HepG2 (cell line): ENCODE data around the gene EFNA3. TPM values are rescaled to one million over a fixed set of nuclear protein-coding genes. Genes with fewer than 3 reads are reported as not detected.

ENCODE experiments used
- ARNT ChIP-seq: fragments of 450-650 bp; IDR thresholded peaks from 2 replicates; pipeline ENCODE4 v1.6.1; 2017
- DNMT3B ChIP-seq: conservative IDR thresholded peaks from 2 replicates; pipeline ENCODE4 v1.6.1; 2016; ENCODE audit warnings: missing biosample characterization, control low read depth
- ELF3 ChIP-seq: IDR thresholded peaks from 2 replicates; pipeline ENCODE4 v1.6.1; 2016; ENCODE audit warnings: missing genetic modification reagents, missing compliant biosample characterization
- HIVEP1 ChIP-seq: sonication (generic); formaldehyde crosslinking; IDR thresholded peaks from 2 replicates; pipeline ENCODE4 v1.4.0; 2020; ENCODE audit warnings: mild to moderate bottlenecking, missing genetic modification reagents
- POLR2AphosphoS5 ChIP-seq: IDR thresholded peaks from 2 replicates; pipeline ENCODE4 v1.6.1; 2012; ENCODE audit warnings: low read depth, low read length
- RBAK ChIP-seq: sonication (generic); formaldehyde crosslinking; IDR thresholded peaks from 2 replicates; pipeline ENCODE4 v1.5.1; 2020; ENCODE audit warnings: mild to moderate bottlenecking, missing genetic modification reagents
- ZBTB42 ChIP-seq: sonication (generic); formaldehyde crosslinking; IDR thresholded peaks from 2 replicates; pipeline ENCODE4 v1.5.0; 2020; ENCODE audit warnings: mild to moderate bottlenecking, missing genetic modification reagents
- ZFP37 ChIP-seq: sonication (generic); formaldehyde crosslinking; IDR thresholded peaks from 2 replicates; pipeline ENCODE4 v1.4.0; 2020; ENCODE audit warnings: missing genetic modification reagents, borderline replicate concordance
- ZFP90 ChIP-seq: sonication (generic); formaldehyde crosslinking; IDR thresholded peaks from 2 replicates; pipeline ENCODE4 v1.8.0; 2022; ENCODE audit warnings: missing genetic modification reagents, mild to moderate bottlenecking, inconsistent platforms, borderline replicate concordance
- ZFY ChIP-seq: sonication (generic); formaldehyde crosslinking; IDR thresholded peaks from 2 replicates; pipeline ENCODE4 v1.4.0; 2020; ENCODE audit warnings: missing genetic modification reagents
- ZNF30 ChIP-seq: sonication (generic); formaldehyde crosslinking; IDR thresholded peaks from 2 replicates; pipeline ENCODE4 v1.5.0; 2020; ENCODE audit warnings: mild to moderate bottlenecking, missing genetic modification reagents
- ZNF501 ChIP-seq: sonication (generic); formaldehyde crosslinking; IDR thresholded peaks from 2 replicates; pipeline ENCODE4 v1.5.1; 2020; ENCODE audit warnings: mild to moderate bottlenecking, moderate library complexity, missing genetic modification reagents
- ZNF709 ChIP-seq: sonication (generic); formaldehyde crosslinking; IDR thresholded peaks from 2 replicates; pipeline ENCODE4 v1.5.0; 2020; ENCODE audit warnings: mild to moderate bottlenecking, missing genetic modification reagents
- ZNF724P ChIP-seq: sonication (generic); formaldehyde crosslinking; IDR thresholded peaks from 2 replicates; pipeline ENCODE4 v1.8.0; 2022; ENCODE audit warnings: missing genetic modification reagents, borderline replicate concordance
- ZSCAN31 ChIP-seq: sonication (generic); formaldehyde crosslinking; IDR thresholded peaks from 2 replicates; pipeline ENCODE4 v1.5.0; 2020; ENCODE audit warnings: low read depth, mild to moderate bottlenecking, missing genetic modification reagents
- polyA plus RNA-seq, 8 experiments: library from polyadenylated mRNA; depleted of rRNA in 3 of 8; stranded (reverse) in 7 of 8; unstranded in 1 of 8; fragments of >200 nt; fragmentation: Illumina TruSeq in 4 of 8; extraction: Trizol in 4 of 8; gene quantifications; 2 replicates each; pipeline versions ENCODE4 v1.2.1 to v1.2.3, GENCODE V29; 2011 to 2016; ENCODE audit warnings: low read depth in 4 of 8, missing spikeins in 1 of 8, mixed read lengths in 1 of 8; ENCODE audit not compliant: insufficient read depth in 1 of 8
- total RNA-seq, 5 experiments: library from RNA; depleted of rRNA; stranded (reverse); fragments of >200 nt; fragmentation: Illumina TruSeq; extraction: Trizol; gene quantifications; 2 replicates each; pipeline ENCODE4 v1.2.3, GENCODE V29; 2016; ENCODE audit warnings: low read depth in 1 of 5
- TF ChIP-seq, protein P1 (sequence below): sonication (generic); formaldehyde crosslinking; IDR thresholded peaks from 2 replicates; pipeline ENCODE4 v1.5.1; 2020; ENCODE audit warnings: mild to moderate bottlenecking, missing genetic modification reagents, borderline replicate concordance
- TF ChIP-seq, protein P2 (sequence below): sonication (generic); formaldehyde crosslinking; IDR thresholded peaks from 2 replicates; pipeline ENCODE4 v1.5.0; 2020; ENCODE audit warnings: mild to moderate bottlenecking, missing genetic modification reagents, borderline replicate concordance
- TF ChIP-seq, protein P3 (sequence below): IDR thresholded peaks from 2 replicates; pipeline ENCODE4 v1.6.1; 2012; ENCODE audit warnings: inconsistent platforms

Gene EFNA3
- total and polyA plus RNA-seq, 2 of the 13 experiments (the other 11 are each of a cell fraction or from before 2014, with no cell fraction given) = 1.0 to 5.7 TPM

DNA sequence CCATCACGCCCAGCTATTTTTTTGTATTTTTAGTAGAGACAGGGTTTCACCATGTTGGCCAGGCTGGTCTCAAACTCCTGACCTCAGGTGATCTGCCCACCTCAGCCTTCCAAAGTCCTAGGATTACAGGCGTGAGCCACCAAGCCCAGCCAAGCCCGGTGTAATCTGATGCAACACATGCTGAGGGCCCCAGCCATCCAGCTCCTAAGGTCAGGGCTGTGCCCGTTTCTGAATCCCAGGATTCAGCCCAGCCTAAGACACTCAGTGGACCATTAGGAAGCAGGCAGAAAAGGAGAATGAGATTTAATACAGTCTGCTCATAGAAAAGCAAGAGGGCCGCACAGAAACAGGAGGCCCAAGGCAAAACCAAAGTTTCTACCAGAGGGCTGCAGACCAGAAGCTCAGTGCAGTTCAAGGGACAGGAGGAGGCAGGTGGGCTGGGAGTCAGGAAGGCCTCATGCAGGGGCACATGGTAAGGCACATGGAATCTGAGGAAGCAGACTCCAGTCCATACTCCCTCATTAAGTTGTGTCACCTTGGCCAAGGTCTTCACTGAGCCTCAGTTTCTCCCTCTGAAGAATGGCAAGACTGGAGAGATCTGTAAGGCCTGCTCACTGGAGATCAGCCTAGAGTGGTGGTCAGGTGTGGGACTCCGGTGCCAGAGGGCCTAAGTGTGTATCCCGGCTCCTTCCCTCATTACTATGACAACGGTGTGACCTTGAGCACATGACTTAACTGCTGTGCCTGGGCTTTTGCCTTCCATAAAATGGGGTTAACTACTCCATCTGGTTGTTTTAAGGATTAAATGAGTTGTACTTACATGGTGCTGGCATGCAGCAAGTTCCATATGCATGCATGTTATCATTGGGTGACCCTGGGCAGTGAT is 29.9 kb upstream of the EFNA3 start (continued):
- TF ChIP-seq, protein P1, sequence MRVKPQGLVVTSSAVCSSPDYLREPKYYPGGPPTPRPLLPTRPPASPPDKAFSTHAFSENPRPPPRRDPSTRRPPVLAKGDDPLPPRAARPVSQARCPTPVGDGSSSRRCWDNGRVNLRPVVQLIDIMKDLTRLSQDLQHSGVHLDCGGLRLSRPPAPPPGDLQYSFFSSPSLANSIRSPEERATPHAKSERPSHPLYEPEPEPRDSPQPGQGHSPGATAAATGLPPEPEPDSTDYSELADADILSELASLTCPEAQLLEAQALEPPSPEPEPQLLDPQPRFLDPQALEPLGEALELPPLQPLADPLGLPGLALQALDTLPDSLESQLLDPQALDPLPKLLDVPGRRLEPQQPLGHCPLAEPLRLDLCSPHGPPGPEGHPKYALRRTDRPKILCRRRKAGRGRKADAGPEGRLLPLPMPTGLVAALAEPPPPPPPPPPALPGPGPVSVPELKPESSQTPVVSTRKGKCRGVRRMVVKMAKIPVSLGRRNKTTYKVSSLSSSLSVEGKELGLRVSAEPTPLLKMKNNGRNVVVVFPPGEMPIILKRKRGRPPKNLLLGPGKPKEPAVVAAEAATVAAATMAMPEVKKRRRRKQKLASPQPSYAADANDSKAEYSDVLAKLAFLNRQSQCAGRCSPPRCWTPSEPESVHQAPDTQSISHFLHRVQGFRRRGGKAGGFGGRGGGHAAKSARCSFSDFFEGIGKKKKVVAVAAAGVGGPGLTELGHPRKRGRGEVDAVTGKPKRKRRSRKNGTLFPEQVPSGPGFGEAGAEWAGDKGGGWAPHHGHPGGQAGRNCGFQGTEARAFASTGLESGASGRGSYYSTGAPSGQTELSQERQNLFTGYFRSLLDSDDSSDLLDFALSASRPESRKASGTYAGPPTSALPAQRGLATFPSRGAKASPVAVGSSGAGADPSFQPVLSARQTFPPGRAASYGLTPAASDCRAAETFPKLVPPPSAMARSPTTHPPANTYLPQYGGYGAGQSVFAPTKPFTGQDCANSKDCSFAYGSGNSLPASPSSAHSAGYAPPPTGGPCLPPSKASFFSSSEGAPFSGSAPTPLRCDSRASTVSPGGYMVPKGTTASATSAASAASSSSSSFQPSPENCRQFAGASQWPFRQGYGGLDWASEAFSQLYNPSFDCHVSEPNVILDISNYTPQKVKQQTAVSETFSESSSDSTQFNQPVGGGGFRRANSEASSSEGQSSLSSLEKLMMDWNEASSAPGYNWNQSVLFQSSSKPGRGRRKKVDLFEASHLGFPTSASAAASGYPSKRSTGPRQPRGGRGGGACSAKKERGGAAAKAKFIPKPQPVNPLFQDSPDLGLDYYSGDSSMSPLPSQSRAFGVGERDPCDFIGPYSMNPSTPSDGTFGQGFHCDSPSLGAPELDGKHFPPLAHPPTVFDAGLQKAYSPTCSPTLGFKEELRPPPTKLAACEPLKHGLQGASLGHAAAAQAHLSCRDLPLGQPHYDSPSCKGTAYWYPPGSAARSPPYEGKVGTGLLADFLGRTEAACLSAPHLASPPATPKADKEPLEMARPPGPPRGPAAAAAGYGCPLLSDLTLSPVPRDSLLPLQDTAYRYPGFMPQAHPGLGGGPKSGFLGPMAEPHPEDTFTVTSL (CRISPR knock-in tag) = no peak
- no peak for TF ChIP-seq ZNF709 (CRISPR knock-in tag)
- TF ChIP-seq ZNF501 (CRISPR knock-in tag) = 0 out of 2 replicates have a peak, but pooled peaks have one; percentile 20
- TF ChIP-seq ZFP37 = no peak
- peak; percentile 14; the same call in 1 of the 2 replicates for TF ChIP-seq ZFY (CRISPR knock-in tag)
- TF ChIP-seq, protein P2, sequence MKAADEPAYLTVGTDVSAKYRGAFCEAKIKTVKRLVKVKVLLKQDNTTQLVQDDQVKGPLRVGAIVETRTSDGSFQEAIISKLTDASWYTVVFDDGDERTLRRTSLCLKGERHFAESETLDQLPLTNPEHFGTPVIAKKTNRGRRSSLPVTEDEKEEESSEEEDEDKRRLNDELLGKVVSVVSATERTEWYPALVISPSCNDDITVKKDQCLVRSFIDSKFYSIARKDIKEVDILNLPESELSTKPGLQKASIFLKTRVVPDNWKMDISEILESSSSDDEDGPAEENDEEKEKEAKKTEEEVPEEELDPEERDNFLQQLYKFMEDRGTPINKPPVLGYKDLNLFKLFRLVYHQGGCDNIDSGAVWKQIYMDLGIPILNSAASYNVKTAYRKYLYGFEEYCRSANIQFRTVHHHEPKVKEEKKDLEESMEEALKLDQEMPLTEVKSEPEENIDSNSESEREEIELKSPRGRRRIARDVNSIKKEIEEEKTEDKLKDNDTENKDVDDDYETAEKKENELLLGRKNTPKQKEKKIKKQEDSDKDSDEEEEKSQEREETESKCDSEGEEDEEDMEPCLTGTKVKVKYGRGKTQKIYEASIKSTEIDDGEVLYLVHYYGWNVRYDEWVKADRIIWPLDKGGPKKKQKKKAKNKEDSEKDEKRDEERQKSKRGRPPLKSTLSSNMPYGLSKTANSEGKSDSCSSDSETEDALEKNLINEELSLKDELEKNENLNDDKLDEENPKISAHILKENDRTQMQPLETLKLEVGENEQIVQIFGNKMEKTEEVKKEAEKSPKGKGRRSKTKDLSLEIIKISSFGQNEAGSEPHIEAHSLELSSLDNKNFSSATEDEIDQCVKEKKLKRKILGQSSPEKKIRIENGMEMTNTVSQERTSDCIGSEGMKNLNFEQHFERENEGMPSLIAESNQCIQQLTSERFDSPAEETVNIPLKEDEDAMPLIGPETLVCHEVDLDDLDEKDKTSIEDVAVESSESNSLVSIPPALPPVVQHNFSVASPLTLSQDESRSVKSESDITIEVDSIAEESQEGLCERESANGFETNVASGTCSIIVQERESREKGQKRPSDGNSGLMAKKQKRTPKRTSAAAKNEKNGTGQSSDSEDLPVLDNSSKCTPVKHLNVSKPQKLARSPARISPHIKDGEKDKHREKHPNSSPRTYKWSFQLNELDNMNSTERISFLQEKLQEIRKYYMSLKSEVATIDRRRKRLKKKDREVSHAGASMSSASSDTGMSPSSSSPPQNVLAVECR (CRISPR knock-in tag) = peak; percentile 35; the same call in 1 of the 2 replicates
- TF ChIP-seq ZNF724P (CRISPR knock-in tag) = no peak
- no peak for TF ChIP-seq HIVEP1 (CRISPR knock-in tag)
- no peak for TF ChIP-seq ZBTB42 (CRISPR knock-in tag)
- no peak for TF ChIP-seq ELF3 (CRISPR knock-in tag)
- TF ChIP-seq, protein P3, sequence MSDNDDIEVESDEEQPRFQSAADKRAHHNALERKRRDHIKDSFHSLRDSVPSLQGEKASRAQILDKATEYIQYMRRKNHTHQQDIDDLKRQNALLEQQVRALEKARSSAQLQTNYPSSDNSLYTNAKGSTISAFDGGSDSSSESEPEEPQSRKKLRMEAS = no peak
- no peak for TF ChIP-seq DNMT3B (CRISPR knock-in tag)
- TF ChIP-seq POLR2AphosphoS5 = no peak
- no peak for TF ChIP-seq ARNT
- no peak for TF ChIP-seq RBAK (CRISPR knock-in tag)
- TF ChIP-seq ZFP90 (CRISPR knock-in tag) = no peak
- 0 out of 2 replicates have a peak, but pooled peaks have one; percentile 51 for TF ChIP-seq ZNF30 (CRISPR knock-in tag)
- no peak for TF ChIP-seq ZSCAN31 (CRISPR knock-in tag)
